GM04504 (cell line): ENCODE data around the gene PCDHA7.
"Not testable (repeated sequence)": the region's sequence is repeated elsewhere in the genome, so short reads cannot be mapped to it uniquely, and the experiment has no call there.

Source experiments
- DNase-seq: peaks from one replicate; pipeline ENCODE4 v3.0.0-alpha.2; 2012; ENCODE audit warnings: low read depth

Gene PCDHA7

GRCh38 chr5:140823475-140823874 lies 10.6 kb upstream of the PCDHA7 start:
- DNase-seq = no peak

- DNase-seq = no peak
Observed at GRCh38 chr5:140827704-140828361, 6.2 kb upstream of the PCDHA7 start, which contains the start of gene PCDHA6. TSS of gene PCDHA6 (plus strand) at chr5:140827960. CDS start at chr5:140828092, 132 bp downstream.

- DNase-seq = no peak
Observed at GRCh38 chr5:140828362-140828737, 5.7 kb upstream of the PCDHA7 start.

GRCh38 chr5:140829511-140830501 lies 4.3 kb upstream of the PCDHA7 start:
- not testable (repeated sequence) for DNase-seq

GRCh38 chr5:140834439-140835008 lies 455 bp downstream of the PCDHA7 start:
- DNase-seq = not testable (repeated sequence)

GRCh38 chr5:140835622-140836510 lies 1.8 kb downstream of the PCDHA7 start:
- DNase-seq = no peak

- DNase-seq = no peak
Observed at GRCh38 chr5:140840978-140841962, 7.2 kb downstream of the PCDHA7 start, which contains the start of gene PCDHA8. TSS of gene PCDHA8 (plus strand) at chr5:140841187. CDS start at chr5:140841322, 135 bp downstream.

- no peak for DNase-seq
Observed at GRCh38 chr5:140842798-140843733, 9.0 kb downstream of the PCDHA7 start.

GRCh38 chr5:140848139-140849102 lies 14.4 kb downstream of the PCDHA7 start, which contains the start of gene PCDHA9:
TSS of gene PCDHA9 (plus strand) at chr5:140848382. CDS start at chr5:140848496, 114 bp downstream.
- DNase-seq = not testable (repeated sequence)

- DNase-seq = not testable (repeated sequence)
Observed at GRCh38 chr5:140849831-140850634, 16.0 kb downstream of the PCDHA7 start.

GRCh38 chr5:140855772-140856674 lies 22.0 kb downstream of the PCDHA7 start, which contains the start of gene PCDHA10:
TSS of gene PCDHA10 (plus strand) at chr5:140855897. CDS start at chr5:140856049, 152 bp downstream.
- DNase-seq = no peak

- no peak for DNase-seq
Observed at GRCh38 chr5:140857177-140857986, 23.3 kb downstream of the PCDHA7 start.

- DNase-seq = no peak
Observed at GRCh38 chr5:140857987-140858240, 23.8 kb downstream of the PCDHA7 start.

GRCh38 chr5:140862441-140863295 lies 28.6 kb downstream of the PCDHA7 start:
- DNase-seq = no peak
